ENCODE measurements around the gene CDK11B.
"Not testable (repeated sequence)": the region's sequence is repeated elsewhere in the genome, so short reads cannot be mapped to it uniquely, and the experiment has no call there.

The CDK11B gene

GRCh38 chr1:1658583-1659549 lies at the start of gene CDK11B:
Gene CDK11B (minus strand): TSS chr1:1659004. CDS start chr1:1657485, 1,519 bp downstream.
- DNase-seq (ENCODE audit: low spot score): peak; percentile 91

GRCh38 chr1:1707897-1708296 lies 49.1 kb upstream of the CDK11B start:
- not testable (repeated sequence) for DNase-seq (ENCODE audit: low spot score)

GRCh38 chr1:1707241-1707640 lies 48.4 kb upstream of the CDK11B start:
- not testable (repeated sequence) for DNase-seq (ENCODE audit: low spot score)

- DNase-seq (ENCODE audit: low spot score): not testable (repeated sequence)
Measured at GRCh38 chr1:1705623-1706022, 46.8 kb upstream of the CDK11B start.

- DNase-seq (ENCODE audit: low spot score): not testable (repeated sequence)
Measured at GRCh38 chr1:1704284-1704957, 45.6 kb upstream of the CDK11B start.

GRCh38 chr1:1703796-1704195 lies 45.0 kb upstream of the CDK11B start:
- no peak for DNase-seq (ENCODE audit: low spot score)

- not testable (repeated sequence) for DNase-seq (ENCODE audit: low spot score)
Measured at GRCh38 chr1:1702506-1702905, 43.7 kb upstream of the CDK11B start.

GRCh38 chr1:1700557-1700956 lies 41.8 kb upstream of the CDK11B start:
- DNase-seq (ENCODE audit: low spot score): not testable (repeated sequence)

GRCh38 chr1:1700067-1700466 lies 41.3 kb upstream of the CDK11B start:
- DNase-seq (ENCODE audit: low spot score): not testable (repeated sequence)

- DNase-seq (ENCODE audit: low spot score): not testable (repeated sequence)
Measured at GRCh38 chr1:1699061-1699460, 40.3 kb upstream of the CDK11B start.

GRCh38 chr1:1697358-1698183 lies 38.8 kb upstream of the CDK11B start:
- not testable (repeated sequence) for DNase-seq (ENCODE audit: low spot score)

GRCh38 chr1:1696431-1697357 lies 37.9 kb upstream of the CDK11B start:
- not testable (repeated sequence) for DNase-seq (ENCODE audit: low spot score)

GRCh38 chr1:1692714-1693647 lies 34.2 kb upstream of the CDK11B start, which contains the start of gene SLC35E2B:
Gene SLC35E2B (minus strand): TSS chr1:1692795. CDS start chr1:1676699, 16,096 bp downstream.
- peak; percentile 74 for DNase-seq (ENCODE audit: low spot score)

- not testable (repeated sequence) for DNase-seq (ENCODE audit: low spot score)
Measured at GRCh38 chr1:1692324-1692713, 33.5 kb upstream of the CDK11B start.

GRCh38 chr1:1691443-1691842 lies 32.6 kb upstream of the CDK11B start:
- DNase-seq (ENCODE audit: low spot score): not testable (repeated sequence)

GRCh38 chr1:1689526-1689925 lies 30.7 kb upstream of the CDK11B start:
- DNase-seq (ENCODE audit: low spot score): not testable (repeated sequence)

- DNase-seq (ENCODE audit: low spot score): no peak
Measured at GRCh38 chr1:1687846-1688245, 29.0 kb upstream of the CDK11B start.

- no peak for DNase-seq (ENCODE audit: low spot score)
Measured at GRCh38 chr1:1684031-1684681, 25.4 kb upstream of the CDK11B start.

Data from GM03348 (cell line).